Adrenal gland (tissue), 12 donors: ENCODE data around the gene HMGXB3. TPM values are rescaled to one million over a fixed set of nuclear protein-coding genes. Genes with fewer than 3 reads are reported as not detected.

Experiments
- DNase-seq, 7 donors: peaks; one replicate each; pipeline ENCODE4 v3.0.0-alpha.2; 2019 to 2020
- H3K27ac ChIP-seq, 5 donors: fragments of 200-600 bp; sonication (generic) in 4 of 5; 1 replicate in 3 of 5; 2 replicates in 2 of 5; pipeline versions ENCODE4 v1.5.1 to v1.8.0; 2016 to 2020; ENCODE audit warnings: mild to moderate bottlenecking in 1 of 5
- H3K27me3 ChIP-seq: fragments of 200-600 bp; 2 replicates; pipeline ENCODE4 v1.8.0; 2021
- H3K36me3 ChIP-seq, 2 donors: fragments of 200-600 bp; replicated peaks in 1 of 2; 1 replicate in 1 of 2; 2 replicates in 1 of 2; pipeline versions ENCODE4 v1.5.1 to v1.8.0; 2018 to 2022
- H3K4me1 ChIP-seq, 2 donors: fragments of 200-600 bp; replicated peaks in 1 of 2; 1 replicate in 1 of 2; 2 replicates in 1 of 2; pipeline versions ENCODE4 v1.5.1 to v1.8.0; 2018 to 2021
- H3K4me3 ChIP-seq, 4 donors: fragments of 200-600 bp; sonication (generic) in 3 of 4; one replicate each; pipeline ENCODE4 v1.5.1; 2016 to 2018
- H3K9me3 ChIP-seq, 3 donors: fragments of 200-600 bp; sonication (generic) in 1 of 3; replicated peaks in 1 of 3; 1 replicate in 2 of 3; 2 replicates in 1 of 3; pipeline versions ENCODE4 v1.5.1 to v1.8.0; 2016 to 2021
- CTCF ChIP-seq, 6 experiments: fragments of 450-650 bp in 4 of 6; fragments of 200-600 bp in 2 of 6; sonication (generic) in 1 of 6; IDR thresholded peaks; 1 replicate in 5 of 6; 2 replicates in 1 of 6; pipeline versions ENCODE4 v1.5.1 to v1.8.0; 2016 to 2021; ENCODE audit warnings: antibody characterized with exemption in 6 of 6, mild to moderate bottlenecking in 2 of 6, moderate library complexity in 1 of 6
- POLR2A ChIP-seq, 2 donors: fragments of 450-650 bp; IDR thresholded peaks; one replicate each; pipeline ENCODE4 v1.6.1; 2017; ENCODE audit warnings: antibody characterized with exemption in 2 of 2, mild to moderate bottlenecking in 2 of 2, moderate library complexity in 1 of 2
- WGBS, 4 donors: extraction: QIAGEN DNeasy Blood & Tissue Kit in 2 of 4; methylation state at CpG; one replicate each; pipeline versions ENCODE4 v1.1.5 to v1.1.7; 2013 to 2017; 5-methylcytosine and 5-hydroxymethylcytosine counted together
- intact Hi-C, 2 donors: fragments of 100-400 bp; cut with DNase I; formaldehyde crosslinking; loops; one replicate each; pipeline versions ENCODE4 v1.14.1 to v1.15.0; 2022 to 2023
- polyA plus RNA-seq, 3 donors: library from polyadenylated mRNA; stranded (reverse); fragments of 200-250 nt in 2 of 3; fragments of 350-450 nt in 1 of 3; fragmentation: Illumina TruSeq in 1 of 3; extraction: RNeasy Lipid Tissue Mini Kit (QIAGEN cat#74804) in 1 of 3; gene quantifications; one replicate each; pipeline ENCODE4 v1.2.3, GENCODE V29; 2013 to 2014
- total RNA-seq, 9 donors: library from RNA; depleted of rRNA in 4 of 9; stranded (reverse); fragments of >200 nt in 4 of 9; fragments of 120-200 nt in 1 of 9; fragmentation: NEBNext Ultra II Directional in 1 of 9; extraction: Animal tissue kit (Norgen Biotek cat#: 25700) in 1 of 9; gene quantifications; one replicate each; pipeline versions ENCODE4 v1.1.0 to v1.2.4, GENCODE V29; 2013 to 2023
- donor health status: healthy with polysubstance abuse.
- donor health status: Bipolar disorder and iron deficiency.
- donor health status: DM: yes; HTN: yes; CAD: no.
- donor health status: DM: no; HTN: no; CAD: no.
- donor health status: DM: no; HTN: no; CAD: no.
- donor health status: DM: yes; HTN: yes; CAD: no.

Gene HMGXB3
- total and polyA plus RNA-seq, 12 donors, result 22.8 to 56.5 (median 36.1) TPM

- no peak for TF ChIP-seq CTCF (IDR thresholded peaks at IDR 0.05)
- TF ChIP-seq POLR2A (IDR thresholded peaks at IDR 0.05), result no peak
- Histone ChIP-seq H3K9me3 (no peaks in the 10 kb centered on the region), H3K27me3 (no peaks in the 10 kb centered on the region), H3K36me3 (no peaks in the 10 kb centered on the region), H3K4me3 (no peak overlapping the region), H3K4me1 (peaks cover 0 to 5% of the 10 kb centered on the region in 2 donors), H3K27ac (peak overlapping the region in 1 of 5 donors; percentile 6)
- WGBS, 4 donors, result 75 to 95% (median 94%) methylated on average over 5 to 6 of the region's 6 CpGs
- intact Hi-C loops, result no loop called here
- DNase-seq, result peak in 1 of 7 donors; percentile 45
These were observed 67.5 kb downstream of the HMGXB3 start for GRCh38 chr5:150068071-150068470.

- TF ChIP-seq CTCF (IDR thresholded peaks at IDR 0.05), result no peak
- TF ChIP-seq POLR2A (IDR thresholded peaks at IDR 0.05), result no peak
- Histone ChIP-seq H3K27ac (no peak overlapping the region), H3K36me3 (no peaks in the 10 kb centered on the region), H3K4me3 (no peak overlapping the region), H3K4me1 (peaks cover 0 to 5% of the 10 kb centered on the region in 2 donors), H3K9me3 (no peaks in the 10 kb centered on the region), H3K27me3 (no peaks in the 10 kb centered on the region)
- DNase-seq, result peak in 3 of 7 donors; percentile 15 to 56 (median 28)
- 0 to 59% (median 49%) methylated on average over 2 to 4 of the region's 4 CpGs for WGBS, 4 donors
- intact Hi-C loops, result no loop called here
These were observed 67.9 kb downstream of the HMGXB3 start for GRCh38 chr5:150068472-150068871.

GRCh38 chr5:150068961-150069645, 68.6 kb downstream of the HMGXB3 start:
- peak in 3 of 7 donors; percentile 11 to 46 (median 16) for DNase-seq

More at GRCh38 chr5:150068961-150069645, 68.6 kb downstream of the HMGXB3 start:
- no peaks in the 10 kb centered on the region for H3K9me3 ChIP-seq
- intact Hi-C loops, result no loop called here
- H3K4me3 ChIP-seq, result no peak overlapping the region
- peaks cover 0 to 5% of the 10 kb centered on the region in 2 donors for H3K4me1 ChIP-seq
- H3K27me3 ChIP-seq, result no peaks in the 10 kb centered on the region
- 81 to 88% (median 83%) methylated on average over 8 to 12 of the region's 12 CpGs for WGBS, 4 donors
- no peak for TF ChIP-seq POLR2A (IDR thresholded peaks at IDR 0.05)
- TF ChIP-seq CTCF (IDR thresholded peaks at IDR 0.05), result no peak
- no peak overlapping the region for H3K27ac ChIP-seq
- H3K36me3 ChIP-seq, result no peaks in the 10 kb centered on the region
